K562 (cell line): Measurements from ENCODE around the gene GHITM. TPM values are rescaled to one million over a fixed set of nuclear protein-coding genes. Genes with fewer than 3 reads are reported as not detected.

Experiments used
- ATF1 ChIP-seq, 2 experiments: fragments of 450-650 bp in 1 of 2; IDR thresholded peaks; 2 replicates each; pipeline ENCODE4 v1.6.1; 2016; ENCODE audit warnings: missing compliant biosample characterization in 1 of 2, missing genetic modification characterization in 1 of 2
- CHD7 ChIP-seq: fragments of 200-600 bp; sonication (generic); IDR thresholded peaks from one replicate; pipeline ENCODE4 v1.6.1; 2012; ENCODE audit warnings: mild to moderate bottlenecking, low read depth, low read length, inconsistent platforms
- ERF ChIP-seq: fragments of 450-650 bp; formaldehyde crosslinking; IDR thresholded peaks from 2 replicates; pipeline ENCODE4 v1.4.0; 2020; ENCODE audit warnings: mild to moderate bottlenecking, mixed read lengths
- HBP1 ChIP-seq: fragments of 450-650 bp; formaldehyde crosslinking; IDR thresholded peaks from 2 replicates; pipeline ENCODE4 v1.4.0; 2022; ENCODE audit warnings: missing genetic modification characterization
- NRF1 ChIP-seq, 2 experiments: fragments of 450-650 bp; IDR thresholded peaks in 1 of 2; conservative IDR thresholded peaks in 1 of 2; 2 replicates each; pipeline ENCODE4 v1.6.1; 2014; ENCODE audit warnings: mild to moderate bottlenecking in 2 of 2
- RBM25 ChIP-seq: fragments of 200-400 bp; formaldehyde crosslinking; IDR thresholded peaks from 2 replicates; pipeline ENCODE4 v1.6.1; 2018; ENCODE audit warnings: low read length, low read depth, moderate library complexity; ENCODE audit not compliant: severe bottlenecking
- RFX5 ChIP-seq: IDR thresholded peaks from 2 replicates; pipeline ENCODE4 v1.6.1; 2011; ENCODE audit warnings: low read depth, mild to moderate bottlenecking, improper control_type of control experiment, low read length
- THRAP3 ChIP-seq: fragments of 450-650 bp; IDR thresholded peaks from 2 replicates; pipeline ENCODE4 v1.6.1; 2016; ENCODE audit warnings: mild to moderate bottlenecking, inconsistent platforms, borderline replicate concordance
- ZNF239 ChIP-seq: fragments of 250-450 bp; sonication (Bioruptor Pico); IDR thresholded peaks from 2 replicates; pipeline ENCODE4 v1.4.0; 2020; ENCODE audit warnings: mild to moderate bottlenecking
- polyA plus RNA-seq, 8 experiments: library from polyadenylated mRNA; depleted of rRNA in 4 of 8; stranded (reverse) in 5 of 8; unstranded in 3 of 8; fragments of >200 nt; fragmentation: Nextera tagmentation in 2 of 8; fragmentation: Illumina TruSeq in 1 of 8; extraction: Ambion mirVana in 2 of 8; extraction: Trizol in 1 of 8; gene quantifications; 2 replicates each; pipeline versions ENCODE4 v1.2.1 to v1.2.3, GENCODE V29; 2011 to 2014; ENCODE audit warnings: inconsistent platforms in 1 of 8, missing spikeins in 1 of 8
- total RNA-seq, 7 experiments: library from RNA; depleted of rRNA in 6 of 7; stranded (reverse); fragments of >200 nt in 6 of 7; fragmentation: Illumina TruSeq in 2 of 7; extraction: Trizol in 2 of 7; gene quantifications; 2 replicates each; pipeline versions ENCODE4 v1.2.1 to v1.2.3, GENCODE V29; 2011 to 2021; ENCODE audit warnings: low replicate concordance in 1 of 7

The GHITM gene
- total and polyA plus RNA-seq, 9 of the 15 experiments (the other 6 are each of a cell fraction or from before 2014, with no cell fraction given): 322 to 1,258 (median 386) TPM

- TF ChIP-seq ERF (CRISPR knock-in tag): no peak
- no peak for TF ChIP-seq HBP1 (CRISPR knock-in tag)
- TF ChIP-seq CHD7: no peak
- TF ChIP-seq RFX5: peak; percentile 86
- no peak for TF ChIP-seq ATF1 (CRISPR knock-in tag; IDR thresholded peaks at IDR 0.05)
- peak; percentile 80 for TF ChIP-seq ATF1 (tag; IDR thresholded peaks at IDR 0.05)
- TF ChIP-seq ZNF239 (CRISPR knock-in tag): no peak
- no peak for TF ChIP-seq RBM25
- TF ChIP-seq THRAP3: no peak
- TF ChIP-seq NRF1 (conservative IDR thresholded peaks at IDR 0.05 in 1 of 2, IDR thresholded peaks at IDR 0.05 in 1 of 2): peak; percentile 4 to 26; a peak in 1 of 4 replicates
Measured at GRCh38 chr10:84118395-84119006, 20.8 kb upstream of the GHITM start (continued).
